GM18873 (cell line): ENCODE results near the gene KCNV2.

Experiments used
- ATAC-seq: cut with Tn5 transposase; IDR thresholded peaks from one replicate; pipeline ENCODE4 v1.9.1; 2021; ENCODE audit warnings: mild to moderate bottlenecking, moderate library complexity, moderate number of reproducible peaks; ENCODE audit not compliant: unreplicated experiment, low FRiP score

KCNV2 gene

DNA sequence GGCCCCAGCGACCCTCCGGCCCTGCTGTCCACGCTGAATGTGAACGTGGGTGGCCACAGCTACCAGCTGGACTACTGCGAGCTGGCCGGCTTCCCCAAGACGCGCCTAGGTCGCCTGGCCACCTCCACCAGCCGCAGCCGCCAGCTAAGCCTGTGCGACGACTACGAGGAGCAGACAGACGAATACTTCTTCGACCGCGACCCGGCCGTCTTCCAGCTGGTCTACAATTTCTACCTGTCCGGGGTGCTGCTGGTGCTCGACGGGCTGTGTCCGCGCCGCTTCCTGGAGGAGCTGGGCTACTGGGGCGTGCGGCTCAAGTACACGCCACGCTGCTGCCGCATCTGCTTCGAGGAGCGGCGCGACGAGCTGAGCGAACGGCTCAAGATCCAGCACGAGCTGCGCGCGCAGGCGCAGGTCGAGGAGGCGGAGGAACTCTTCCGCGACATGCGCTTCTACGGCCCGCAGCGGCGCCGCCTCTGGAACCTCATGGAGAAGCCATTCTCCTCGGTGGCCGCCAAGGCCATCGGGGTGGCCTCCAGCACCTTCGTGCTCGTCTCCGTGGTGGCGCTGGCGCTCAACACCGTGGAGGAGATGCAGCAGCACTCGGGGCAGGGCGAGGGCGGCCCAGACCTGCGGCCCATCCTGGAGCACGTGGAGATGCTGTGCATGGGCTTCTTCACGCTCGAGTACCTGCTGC lies 839 bp downstream of the KCNV2 start:
- ATAC-seq = no peak

DNA sequence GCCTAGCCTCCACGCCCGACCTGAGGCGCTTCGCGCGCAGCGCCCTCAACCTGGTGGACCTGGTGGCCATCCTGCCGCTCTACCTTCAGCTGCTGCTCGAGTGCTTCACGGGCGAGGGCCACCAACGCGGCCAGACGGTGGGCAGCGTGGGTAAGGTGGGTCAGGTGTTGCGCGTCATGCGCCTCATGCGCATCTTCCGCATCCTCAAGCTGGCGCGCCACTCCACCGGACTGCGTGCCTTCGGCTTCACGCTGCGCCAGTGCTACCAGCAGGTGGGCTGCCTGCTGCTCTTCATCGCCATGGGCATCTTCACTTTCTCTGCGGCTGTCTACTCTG lies 1.4 kb downstream of the KCNV2 start:
- no peak for ATAC-seq

DNA sequence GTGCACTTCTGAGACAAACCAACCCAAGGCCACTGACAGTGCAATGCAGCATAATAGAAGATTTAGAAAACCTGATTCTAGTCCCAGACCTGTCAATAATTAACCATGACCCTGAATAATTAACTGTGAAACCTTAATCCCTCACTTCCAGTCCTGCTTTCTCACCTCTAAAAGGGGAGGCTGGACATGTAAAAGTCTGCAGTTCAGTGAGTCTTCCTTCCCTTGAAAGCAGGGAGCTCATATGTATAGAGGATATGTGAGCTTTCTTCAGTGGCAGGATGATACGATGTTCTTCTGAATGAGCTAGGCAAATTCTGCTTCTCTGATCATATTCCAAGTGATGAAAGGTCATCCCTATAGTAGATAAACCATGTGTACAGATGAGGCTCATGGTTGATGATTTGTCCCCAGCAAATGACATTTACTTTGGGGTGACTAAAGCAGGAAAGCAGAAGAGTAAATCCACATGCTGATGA lies 2.9 kb downstream of the KCNV2 start:
- no peak for ATAC-seq

DNA sequence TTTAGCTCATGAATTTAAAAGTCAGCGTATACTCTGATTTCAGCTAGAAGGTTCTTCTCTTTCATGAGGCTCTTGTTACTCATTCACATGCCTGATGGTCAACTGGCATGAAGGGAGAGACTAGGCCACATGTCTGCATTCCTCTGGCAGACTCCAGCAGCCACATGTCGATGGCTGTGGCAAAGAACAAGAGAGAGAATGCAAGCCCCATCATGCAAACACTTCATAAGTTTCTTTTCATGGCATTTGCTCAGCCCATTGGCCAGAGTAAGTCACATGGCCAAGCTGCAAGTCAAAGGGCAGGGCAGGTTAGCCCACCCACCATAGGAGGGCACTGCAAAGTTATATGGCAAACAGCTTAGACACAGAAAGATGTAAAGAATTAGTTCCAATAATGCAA lies 5.4 kb downstream of the KCNV2 start:
- ATAC-seq = no peak

DNA sequence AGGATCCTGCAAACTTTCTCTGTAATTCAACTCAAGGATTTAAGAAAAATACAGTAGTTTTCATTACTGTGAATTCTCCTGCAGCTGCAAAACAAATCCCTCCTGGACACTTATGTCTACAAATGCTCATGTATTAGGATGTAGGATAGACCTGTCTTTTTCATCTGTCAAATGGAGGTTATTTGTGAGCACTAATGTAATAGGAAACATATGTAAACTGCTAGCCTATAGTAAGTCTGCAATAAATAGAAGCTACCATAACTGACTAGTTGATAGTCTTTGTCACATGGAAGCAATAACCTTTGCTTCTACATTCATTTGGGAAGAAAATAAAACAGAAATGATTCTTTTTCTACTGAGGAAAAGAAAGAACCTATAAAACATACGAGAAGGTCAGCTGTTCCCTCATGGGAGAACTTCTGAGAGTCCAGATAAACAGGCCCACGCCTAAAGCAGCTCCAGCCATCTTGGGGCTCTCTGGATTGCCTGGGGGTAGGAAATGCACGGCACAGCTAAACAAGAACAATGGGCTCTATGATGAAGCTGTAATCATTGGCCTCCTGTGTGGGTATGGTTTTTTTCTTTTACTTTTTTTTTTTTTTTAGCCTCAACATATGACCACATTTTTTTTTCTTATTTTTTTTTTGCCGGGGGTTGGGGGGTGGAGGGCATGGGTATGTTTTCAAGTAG lies 6.2 kb downstream of the KCNV2 start:
- ATAC-seq = no peak

DNA sequence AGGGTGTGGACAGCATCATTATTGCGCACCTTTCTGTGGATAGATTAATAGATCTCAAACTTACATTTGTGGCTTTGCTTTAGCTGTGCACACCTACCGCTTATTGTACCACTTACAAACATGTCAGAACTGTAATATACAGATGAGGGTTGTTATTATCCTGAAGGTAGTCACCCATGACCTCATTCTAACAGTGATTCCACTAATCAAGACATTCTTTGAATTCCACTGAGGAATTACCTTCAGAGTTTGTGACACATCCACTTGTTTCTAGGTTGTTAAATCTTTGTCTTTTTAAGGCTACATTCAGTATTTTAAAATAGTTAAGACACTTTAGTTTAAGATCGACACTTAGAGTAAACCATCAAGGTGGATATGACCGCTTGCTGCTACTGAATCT lies 7.8 kb downstream of the KCNV2 start:
- ATAC-seq = no peak

DNA sequence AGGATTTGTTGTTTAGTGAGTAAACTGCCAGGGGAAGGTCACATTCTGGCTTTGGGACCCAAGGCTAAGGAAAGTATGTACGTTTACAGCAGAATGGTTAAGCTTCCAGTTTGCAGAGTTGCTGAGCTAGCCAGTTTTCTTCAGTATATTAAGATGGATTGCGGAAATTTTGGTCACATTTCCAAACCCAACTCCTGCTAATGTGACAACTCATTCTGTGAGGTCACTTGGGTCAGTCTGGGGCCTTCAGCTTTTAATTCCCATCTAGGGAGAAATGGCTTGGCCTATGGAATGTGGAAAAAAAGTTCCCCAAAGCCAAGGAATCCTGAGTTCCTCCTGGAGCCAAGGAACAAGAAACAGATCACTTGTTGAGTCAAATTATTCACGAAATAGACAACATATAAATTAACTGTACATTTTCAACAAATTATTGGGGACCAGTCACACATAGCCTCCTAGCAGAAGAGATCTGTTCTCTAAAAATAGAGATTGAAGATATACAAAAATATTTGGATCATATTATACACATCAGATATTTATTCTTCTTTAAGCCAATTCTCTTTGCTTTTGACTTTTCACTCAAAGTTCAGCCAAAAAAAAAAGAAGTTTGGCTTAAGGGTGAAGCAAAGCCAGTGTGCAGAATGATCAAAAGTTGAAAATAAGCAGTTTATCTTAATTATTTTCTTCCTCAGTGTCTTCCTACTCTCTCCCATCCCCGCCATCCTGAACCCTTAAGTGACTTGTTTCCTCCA lies 8.8 kb downstream of the KCNV2 start:
- no peak for ATAC-seq

DNA sequence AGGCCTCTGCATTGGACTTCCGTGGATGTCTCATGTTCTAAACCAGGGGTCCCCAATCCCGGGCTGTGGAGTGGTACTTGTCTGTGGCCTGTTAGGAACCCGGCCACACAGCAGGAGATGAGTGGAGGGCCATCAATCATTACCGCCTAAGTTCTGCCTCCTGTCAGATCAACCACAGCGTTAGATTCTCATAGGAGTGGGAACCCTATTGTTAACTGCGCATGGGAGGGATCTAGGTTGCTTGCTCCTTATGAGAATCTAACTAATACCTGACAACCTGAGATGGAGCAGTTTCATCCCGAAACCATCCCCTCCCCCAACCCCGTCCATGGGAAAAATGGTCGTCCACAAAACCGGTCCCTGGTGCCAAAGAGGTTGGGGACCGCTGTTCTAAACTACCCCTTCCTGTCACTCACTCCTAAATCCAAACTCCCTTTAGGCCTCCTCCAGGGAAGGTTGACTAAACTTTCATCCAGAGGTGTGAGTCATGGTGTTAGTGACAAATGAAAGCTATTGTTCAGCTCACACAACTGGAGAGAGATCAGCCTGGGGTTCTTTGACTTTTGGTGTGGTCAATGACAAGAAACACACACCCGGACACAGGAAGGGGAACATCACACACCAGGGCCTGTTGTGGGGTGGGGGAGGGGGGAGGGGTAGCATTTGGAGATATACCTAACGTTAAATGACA lies 9.5 kb downstream of the KCNV2 start:
- no peak for ATAC-seq

DNA sequence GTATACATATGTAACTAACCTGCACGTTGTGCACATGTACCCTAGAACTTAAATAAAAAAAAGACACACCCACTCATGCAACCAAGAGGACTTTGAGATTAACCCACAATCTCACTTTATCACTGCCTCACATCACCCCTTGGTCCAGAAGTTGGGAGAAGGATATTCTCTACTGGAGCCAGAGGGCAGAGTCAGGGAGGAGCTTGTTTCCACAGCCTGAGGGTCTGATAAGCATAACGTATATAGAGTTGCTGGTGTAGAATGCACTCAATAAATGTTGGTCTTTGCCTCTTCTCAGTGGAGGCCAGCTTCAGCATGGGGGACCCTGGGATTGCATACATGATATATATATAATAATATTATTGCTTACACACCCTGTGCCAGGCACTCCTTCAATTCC lies 10.1 kb downstream of the KCNV2 start:
- no peak for ATAC-seq

DNA sequence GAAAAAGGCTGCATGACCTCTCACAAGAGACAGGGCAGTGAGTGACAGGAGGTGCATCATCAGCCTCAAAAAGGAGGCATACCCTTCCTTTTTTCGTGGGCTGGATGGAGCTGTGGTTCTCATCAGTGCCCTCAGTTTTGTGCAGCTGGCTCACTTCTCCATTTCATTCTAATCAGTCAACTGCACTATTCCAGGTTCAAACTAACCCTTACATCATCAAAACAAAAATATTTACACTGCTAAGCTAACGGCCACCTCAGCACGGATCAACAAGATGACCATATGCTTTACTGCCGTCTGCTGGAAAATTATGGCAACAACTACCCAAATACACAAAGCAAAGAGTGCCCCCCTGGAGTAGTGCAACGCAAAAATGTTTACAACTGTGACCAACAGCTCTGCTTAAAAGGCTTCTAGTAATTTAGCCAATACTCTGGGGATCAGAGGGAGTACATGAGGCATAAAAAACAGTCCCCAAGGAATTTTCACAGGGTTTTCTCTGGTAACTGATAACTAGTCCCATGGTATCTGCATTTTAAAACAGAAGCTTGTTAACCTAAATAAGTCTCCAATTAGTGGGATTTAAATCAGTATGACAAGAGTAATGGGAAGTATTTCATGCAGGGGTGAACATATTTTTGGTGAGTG lies 10.8 kb downstream of the KCNV2 start:
- peak; percentile 69 for ATAC-seq

DNA sequence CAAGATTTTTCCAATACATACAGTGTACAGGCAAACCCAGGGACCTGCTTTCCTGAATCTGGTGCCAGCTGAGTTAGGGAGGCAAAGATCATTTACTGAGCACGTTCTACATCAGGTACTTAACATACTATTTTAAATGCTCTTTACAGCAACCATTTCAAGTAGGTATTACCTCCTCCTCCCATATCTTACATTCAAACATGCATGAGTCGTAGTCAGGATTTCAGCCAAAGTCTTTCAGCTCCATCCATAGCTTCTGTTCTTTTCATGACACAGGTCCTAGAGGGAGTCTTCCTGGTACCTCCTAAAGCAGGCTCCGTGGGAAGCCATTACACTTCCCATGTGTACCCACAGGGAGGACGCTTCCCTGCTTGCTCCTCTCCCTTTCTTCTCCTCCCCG lies 11.7 kb downstream of the KCNV2 start:
- ATAC-seq = no peak

DNA sequence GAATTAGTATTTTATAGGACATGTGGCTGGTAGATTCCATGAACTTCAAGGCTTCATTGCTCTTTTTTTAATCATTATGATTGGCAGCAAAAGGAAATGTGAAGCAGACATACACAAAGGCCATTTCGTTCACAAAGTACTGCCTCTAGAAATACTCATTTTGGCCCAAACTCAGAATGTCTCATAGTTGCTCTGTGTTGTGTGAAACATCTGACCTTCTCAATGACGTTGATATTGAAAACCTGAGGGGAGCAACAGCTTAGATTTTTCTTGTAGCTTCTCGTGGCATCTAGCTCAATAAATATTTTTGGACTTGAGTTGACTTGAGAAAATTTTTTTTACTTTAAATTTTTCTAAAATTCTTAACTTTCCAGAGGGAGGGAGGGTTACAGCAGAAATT lies 12.4 kb downstream of the KCNV2 start:
- ATAC-seq = no peak

DNA sequence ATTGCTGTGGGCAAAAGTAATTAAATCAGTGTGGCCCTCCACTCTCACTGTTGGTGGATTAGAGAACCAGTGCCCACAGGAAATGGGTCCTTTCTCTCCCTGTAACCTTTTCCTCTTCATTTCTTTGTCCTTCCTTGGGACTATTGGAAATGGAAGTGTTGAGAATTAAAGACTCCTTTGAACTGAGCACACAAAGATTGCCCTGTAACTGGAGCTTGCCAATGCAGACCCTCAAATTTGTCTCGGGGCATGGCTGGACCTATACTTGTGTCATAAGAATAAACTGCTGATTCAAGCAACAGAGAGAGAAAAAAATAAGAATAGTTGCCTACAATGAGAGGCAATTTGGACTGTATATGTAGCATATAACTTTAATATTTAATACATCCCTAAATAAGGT lies 13.7 kb downstream of the KCNV2 start:
- ATAC-seq = no peak

DNA sequence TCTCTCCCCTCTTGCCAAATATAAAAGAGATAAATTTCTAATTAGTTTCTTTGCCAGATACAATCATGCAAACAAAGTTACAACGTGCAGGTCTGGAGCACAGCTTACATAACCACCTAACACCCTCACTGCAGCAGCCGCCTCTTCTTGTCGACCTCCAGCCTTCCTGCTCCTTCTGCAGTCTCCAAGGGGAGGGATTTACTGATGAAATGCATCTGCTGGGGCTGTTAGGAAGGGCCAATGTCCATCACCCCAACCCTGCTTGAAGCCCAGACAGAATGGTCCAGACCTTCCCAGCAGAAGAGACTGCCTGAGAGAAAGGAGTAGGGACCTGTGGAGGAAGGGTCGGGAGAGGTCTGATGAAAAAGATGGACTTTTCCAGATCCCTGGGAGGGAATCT lies 15.2 kb downstream of the KCNV2 start:
- ATAC-seq = no peak

DNA sequence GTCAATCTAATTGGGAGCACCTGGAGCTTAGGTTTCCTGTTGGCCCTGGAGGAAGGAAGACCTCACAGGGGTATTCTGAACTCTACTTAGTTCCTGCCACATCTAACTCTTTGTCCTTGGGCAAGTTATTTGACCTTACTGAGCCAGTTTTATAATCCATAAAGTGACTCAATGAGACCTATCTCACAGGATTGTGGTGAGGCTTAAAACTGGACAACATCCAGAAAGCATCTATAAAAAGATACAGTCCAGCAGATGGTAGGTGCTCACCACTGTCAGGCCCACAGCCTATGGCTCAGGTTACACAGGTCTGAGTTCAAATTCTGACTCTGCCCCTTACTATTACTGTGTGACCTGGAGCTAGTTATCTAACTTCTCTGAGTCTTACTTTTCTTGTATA lies 23.3 kb downstream of the KCNV2 start:
- no peak for ATAC-seq

DNA sequence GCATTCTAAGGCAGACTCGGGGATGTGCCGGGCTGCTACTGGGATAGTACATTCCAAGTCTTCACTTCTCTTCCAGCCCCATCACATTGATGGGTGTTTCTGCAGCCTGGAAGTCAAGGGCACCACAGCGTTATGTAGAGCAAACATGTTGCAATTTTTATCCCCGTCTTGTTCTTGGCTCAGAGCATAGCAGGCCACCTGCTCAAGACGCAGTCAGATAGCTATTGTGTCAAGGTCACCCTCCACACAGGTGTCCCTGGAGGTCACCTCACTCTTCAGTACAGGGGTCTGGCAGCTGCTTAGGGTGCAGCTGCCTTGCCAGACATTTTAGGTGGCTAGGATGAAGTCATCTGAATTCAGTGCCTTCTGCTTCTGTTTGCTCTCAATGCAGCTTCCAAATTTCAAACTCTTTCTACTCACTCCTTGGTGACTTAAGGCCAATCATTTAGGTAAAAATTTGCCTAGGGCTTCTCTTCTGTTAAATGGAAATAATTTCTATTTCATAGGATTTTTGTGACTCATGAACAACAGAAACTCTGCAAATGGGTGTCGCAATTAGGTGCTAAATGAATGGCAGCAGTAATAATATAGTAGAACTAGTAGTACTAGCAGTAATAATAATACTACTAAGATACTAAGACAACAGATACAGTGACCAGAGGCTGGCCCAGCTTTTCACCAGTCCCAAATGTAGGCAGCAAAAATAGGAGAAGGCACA lies 24.3 kb downstream of the KCNV2 start:
- ATAC-seq = no peak

DNA sequence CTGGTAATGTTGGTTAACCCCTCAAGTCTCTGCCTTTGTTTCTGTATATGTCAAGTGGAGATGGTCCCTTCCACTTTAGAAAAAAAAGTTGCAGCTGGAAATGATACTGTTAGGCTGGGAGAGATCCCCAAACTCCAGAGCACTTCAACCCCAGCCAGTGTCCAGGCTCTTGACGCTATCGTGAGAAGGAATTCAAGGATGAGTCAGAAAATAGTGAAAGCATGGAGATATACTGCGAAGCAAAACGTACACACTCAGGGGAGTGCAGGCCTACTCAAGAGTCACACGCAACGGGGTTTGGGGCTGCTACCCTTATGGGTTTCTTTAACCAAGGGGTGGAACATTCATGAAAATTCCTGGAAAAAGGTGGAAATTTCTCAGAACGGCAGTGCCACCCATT lies 24.9 kb downstream of the KCNV2 start:
- ATAC-seq = no peak

DNA sequence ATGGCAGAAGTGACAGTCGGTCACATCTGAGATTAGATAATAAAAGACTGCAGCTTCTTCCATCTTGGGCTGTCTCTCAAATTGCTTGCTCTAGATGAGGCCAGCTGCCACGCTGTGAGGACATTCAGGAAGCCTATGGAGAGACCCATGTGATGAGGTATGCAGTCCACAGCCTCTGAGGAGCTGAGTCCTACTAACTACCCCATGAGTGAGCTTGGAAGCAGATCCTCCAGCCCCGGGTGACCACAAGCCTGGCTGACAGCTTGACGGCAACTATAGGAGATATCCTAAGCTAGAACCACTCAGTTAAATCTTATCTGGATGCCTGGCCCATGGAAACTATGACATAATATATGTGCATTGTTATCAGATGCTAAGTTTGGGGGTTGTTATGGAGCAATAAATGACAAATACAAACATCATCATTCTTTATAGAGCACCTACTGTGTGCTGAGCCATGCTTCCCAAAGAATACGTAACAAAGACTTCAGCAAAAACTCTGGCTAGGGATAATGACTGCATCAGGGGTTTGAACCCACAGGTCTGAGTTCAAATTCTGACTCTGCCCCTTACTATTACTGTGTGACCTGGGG lies 26.7 kb downstream of the KCNV2 start:
- ATAC-seq = no peak

DNA sequence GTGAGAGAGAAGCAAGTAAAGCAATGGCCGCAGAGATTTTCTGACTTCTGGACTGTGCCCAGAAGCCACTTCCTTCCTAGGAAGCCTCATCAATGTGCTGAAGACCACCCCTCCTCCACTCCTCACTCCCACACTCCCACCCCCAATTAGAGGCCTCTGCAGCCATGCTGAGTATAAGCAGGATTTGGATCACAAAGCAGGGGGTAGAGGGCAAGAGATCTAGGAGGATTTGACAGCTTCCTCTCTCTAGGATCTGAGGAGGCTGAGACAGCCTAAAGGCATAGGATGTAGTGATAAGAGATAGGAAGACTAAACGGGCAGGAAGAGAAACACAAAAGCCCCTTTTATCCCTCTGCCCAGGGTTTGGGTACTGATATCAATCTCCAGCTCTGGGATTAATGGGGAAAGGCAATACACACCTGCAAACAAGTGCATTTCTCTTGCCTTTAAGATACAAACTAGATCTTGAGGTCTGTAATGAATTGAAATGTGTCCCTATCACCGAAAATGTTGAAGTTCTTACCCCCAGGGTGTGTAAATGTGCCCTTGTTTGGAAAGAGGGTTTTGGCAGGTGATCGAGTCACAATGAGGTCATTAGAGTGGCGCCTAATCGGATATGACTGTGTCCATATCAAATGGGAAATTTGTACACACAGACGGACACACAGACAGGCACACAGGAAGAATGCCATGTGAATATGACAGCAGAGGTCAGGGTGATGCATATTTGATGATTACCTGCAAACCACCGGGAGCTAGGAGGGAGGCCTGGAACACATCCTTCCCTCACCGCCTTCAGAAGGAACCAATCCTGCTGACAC lies 28.5 kb downstream of the KCNV2 start:
- no peak for ATAC-seq
